Measurements from ENCODE around the gene IER5L.

GRCh38 chr9:129184219-129184524 is 6.1 kb upstream of the IER5L start:
- no peak for TF ChIP-seq POLR2A (IDR thresholded peaks at IDR 0.05)
- no peak for TF ChIP-seq CTCF (IDR thresholded peaks at IDR 0.05)
